GM21381 (cell line): ENCODE measurements around the gene CD300LF.

ENCODE experiments used
- ATAC-seq: cut with Tn5 transposase; IDR thresholded peaks from one replicate; pipeline ENCODE4 v1.9.1; 2021; ENCODE audit warnings: mild to moderate bottlenecking, moderate library complexity; ENCODE audit not compliant: unreplicated experiment

The CD300LF gene

DNA sequence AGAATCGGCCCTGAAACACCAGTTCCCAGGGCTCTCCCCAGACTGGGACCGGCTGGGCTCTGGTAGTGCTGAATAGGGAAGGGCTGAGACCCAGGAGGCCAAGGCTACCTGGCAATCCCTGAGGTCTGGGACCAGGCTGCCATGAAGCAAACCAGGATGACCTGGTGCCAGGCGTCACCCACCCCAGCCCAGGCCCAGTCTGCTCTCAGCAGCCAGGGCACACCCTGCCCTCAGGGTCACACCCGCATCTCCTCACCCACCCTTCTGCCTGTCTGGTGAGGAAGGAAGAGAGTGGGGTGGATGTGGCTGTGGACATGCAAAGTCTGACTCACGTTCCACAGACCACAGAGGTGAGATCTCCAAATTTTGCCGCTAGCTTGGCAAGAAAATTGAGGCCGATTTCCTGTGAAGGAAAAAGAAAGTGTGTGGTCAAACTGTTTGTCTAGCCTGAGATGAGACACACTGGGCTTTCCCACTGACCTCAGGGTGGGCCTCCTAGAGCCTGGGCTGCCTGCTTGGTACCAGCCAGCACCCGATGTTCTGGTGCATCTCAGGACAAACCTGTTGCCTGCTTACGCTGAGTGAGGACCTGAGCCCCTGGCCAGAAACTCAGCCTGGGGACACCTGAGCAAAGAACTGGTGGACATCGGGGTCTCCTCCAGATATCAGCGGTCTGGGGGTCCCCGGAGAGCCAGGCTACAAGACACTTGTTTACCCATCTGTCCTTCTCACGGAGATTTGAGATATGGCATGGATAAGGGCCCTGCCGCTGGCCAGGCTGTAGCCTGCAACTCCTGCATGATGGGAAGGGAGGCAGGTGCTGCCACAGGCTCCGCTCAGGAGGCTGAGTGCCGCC, 18.0 kb upstream of the CD300LF start:
- ATAC-seq, result no peak

DNA sequence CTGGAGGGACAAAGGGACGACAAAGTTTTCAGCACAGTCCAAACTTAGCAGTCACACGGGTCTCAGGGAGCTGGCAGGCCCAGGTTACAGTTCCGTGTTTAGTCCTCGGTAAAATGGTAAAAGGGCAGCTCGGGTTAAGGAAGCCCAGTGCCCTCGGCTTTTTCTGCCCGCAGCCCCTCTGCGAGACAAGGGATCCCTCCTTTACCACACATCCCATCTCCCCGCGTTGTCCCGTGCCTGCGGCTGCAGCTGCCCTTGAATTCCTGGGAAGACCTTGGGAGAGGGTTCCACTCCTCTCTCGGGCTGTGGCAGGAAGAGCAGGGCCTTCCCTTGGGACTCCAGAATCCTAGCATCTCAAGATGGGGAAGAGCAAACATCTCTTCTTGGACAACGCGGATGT, 17.1 kb upstream of the CD300LF start:
- ATAC-seq, result no peak

DNA sequence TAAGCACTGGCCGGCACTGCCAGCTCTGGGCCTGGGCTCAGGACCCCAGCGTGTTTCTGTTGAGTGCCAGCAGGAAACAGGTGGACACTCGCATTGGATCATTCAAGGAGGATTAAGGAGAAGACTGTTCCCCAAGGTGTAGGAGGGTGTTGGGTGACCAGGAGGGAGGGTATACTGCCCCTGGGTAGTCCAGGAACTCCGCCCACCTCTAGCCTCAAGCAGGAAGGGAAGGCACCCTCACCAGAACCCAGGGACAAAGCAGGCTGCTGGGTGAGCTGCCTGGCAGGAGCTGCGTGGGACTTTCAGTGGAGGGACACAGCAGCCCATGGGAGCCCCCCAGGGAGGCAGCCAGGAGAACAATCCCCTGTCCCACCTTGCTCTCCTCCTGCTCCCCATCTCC, 16.6 kb upstream of the CD300LF start:
- ATAC-seq, result no peak

DNA sequence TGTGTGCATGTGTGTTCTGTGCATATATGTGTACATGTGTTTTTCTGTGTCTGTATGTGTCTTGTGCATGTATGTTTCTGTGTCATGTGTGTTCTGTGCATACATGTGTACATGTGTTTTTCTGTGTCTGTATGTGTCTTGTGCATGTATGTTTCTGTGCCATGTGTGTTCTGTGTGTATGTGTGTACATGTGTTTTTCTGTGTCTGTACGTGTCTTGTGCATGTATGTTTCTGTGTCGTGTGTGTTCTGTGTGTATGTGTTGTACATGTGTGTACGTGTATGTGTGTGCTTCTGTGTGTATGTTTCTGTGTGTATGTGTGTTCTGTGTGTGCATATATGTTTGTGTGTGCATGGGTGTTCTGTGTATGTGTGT, 16.0 kb upstream of the CD300LF start:
- ATAC-seq, result no peak

DNA sequence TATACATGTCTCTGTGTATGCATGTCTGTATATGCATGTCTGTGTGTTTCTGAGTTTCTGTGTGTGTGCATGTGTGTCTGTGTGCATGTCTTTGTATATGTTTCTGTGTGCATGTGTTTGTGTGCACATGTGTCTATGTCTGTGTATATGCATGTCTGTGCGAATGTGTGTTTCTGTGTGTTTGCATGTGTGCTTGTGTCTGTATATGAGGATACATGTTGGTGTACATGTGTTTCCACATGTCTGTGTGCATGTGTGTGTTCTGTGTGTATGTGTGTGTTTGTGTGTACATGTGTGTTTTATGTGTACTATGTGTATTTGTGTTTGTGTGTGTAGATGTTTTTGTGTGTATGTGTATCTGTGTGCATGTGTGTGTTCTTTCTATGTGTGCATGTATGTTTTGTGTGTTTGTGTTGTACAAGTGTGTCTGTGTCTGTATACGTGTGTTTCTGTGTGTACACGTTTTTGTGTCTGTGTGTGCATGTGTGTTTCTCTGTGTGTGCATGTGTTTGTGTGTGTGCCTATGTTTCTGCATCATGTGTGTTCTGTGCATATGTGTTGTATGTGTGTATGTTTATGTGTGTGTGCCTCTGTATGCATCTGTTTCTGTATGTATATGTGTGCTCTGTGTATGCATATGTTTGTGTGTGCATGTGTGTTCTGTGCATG, 15.4 kb upstream of the CD300LF start:
- ATAC-seq, result no peak

DNA sequence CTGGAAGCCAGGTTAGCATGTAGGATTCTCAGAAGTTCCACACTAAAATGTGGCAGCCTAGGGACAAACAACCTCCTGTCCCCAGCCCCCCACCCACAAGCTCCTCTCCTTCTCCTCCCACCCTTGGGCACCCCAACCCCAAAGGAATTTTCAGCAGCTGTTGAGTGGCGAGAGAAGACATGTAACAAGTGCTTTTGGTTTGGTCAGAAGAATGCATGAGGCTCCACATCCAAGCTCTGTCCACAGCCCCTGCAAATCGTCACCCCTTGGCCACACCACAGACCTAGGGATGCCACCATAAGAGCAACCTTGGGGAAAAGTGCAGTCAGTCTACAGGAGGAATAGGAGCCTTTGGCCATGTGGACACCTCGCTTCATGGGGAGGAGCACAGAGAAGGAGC, 12.4 kb upstream of the CD300LF start:
- no peak for ATAC-seq

DNA sequence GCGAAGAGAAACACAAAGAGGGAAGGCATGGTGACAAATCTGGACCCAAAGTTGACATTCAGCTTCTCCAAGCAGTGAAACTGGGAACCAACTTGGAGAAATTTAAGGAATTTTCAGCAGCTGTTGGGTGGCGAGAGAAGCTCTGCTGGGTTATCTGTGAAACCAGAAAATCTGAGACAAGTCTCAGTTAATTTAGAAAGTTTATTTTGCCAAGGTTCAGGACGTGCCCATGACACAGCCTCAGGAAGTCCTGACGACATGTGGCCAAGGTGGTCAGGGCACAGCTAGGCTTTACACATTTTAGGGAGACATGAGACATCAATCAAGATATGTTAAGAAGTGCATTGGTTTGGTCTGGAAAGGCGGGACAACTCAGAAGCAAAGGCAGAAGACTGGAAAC, 11.2 kb upstream of the CD300LF start:
- no peak for ATAC-seq

DNA sequence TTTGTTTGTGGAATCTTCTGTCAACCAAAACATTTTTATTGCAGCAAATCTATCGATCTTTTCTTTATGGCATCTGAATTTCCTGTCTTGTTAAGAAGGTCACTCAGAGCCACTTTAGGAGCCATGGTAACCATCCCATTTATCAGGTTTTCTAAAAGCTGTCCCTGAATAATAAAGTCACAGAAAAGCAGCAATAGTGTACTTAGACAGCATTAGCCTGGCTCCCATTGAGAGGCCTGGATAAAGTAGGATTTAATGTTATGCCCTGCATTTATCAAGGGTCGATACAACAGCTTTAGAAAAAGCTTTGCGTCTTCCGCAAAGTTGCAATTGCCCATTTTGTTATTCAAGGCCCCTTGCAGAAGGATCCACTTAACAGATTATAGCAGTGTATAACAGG, 10.1 kb upstream of the CD300LF start:
- ATAC-seq, result no peak

DNA sequence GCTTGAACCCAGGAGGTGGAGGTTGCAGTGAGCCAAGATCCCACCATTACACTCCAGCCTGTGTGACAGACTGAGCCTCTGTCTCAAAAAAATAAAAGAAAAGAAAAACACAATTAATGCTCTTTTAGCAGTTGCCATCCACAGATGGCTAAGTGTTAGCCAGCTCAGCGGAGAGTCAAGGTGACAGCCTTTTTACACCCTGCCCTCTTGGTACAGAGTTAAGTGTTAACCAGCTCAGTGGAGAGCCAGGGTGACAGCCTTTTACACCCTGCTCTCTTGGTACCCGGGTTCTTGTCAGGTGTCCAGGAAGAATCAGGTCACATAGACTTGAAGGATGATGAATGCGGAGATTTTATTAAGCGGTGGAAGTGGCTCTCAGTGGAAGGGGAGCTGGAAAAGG, 7.8 kb upstream of the CD300LF start:
- no peak for ATAC-seq

DNA sequence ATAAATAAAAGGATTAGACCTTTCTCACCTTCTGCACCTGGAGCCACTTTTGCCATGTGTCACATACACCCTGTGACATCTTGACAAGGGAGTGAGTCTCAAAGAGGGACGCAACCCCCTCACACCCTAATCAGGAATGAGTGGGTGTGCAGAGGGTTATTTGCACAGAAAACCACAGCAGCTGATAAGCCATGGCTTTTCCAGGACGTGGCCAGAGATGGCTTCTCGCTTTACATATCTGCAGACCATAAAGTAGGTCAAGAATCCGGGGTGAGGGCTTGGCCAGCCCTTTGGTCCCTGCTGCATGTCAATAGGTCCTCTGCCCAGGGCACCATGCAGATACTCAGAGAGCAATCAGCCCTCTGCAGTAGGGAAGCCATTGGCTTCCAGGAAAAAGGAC, 2.4 kb upstream of the CD300LF start:
- no peak for ATAC-seq

DNA sequence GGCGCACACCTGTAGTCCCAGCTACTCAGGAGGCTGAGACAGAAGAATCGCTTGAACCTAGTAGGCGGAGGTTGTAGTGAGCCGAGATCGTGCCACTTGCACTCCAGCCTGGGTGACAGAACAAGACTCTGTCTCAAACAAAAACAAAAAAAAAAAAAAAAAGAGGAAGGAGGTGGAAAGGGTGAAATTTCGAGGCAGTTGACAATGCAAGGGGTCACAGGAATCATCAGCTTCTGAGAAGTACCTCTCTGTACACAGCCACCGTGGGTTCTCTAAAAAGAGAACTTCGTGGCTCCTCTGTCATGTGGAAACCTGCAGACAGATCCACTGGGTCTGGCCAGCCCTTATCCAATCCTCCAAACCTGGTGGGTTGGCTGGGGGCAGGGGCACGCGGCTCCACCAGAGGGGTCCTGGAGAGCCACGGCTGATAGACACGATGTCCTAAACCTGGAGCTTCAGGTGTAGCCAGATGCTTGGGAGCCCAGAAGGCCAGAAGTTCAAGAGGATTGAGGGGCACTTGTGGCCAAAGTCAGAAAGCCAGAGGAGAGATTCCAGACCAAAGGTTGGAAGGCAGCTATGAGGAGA, 540 bp upstream of the CD300LF start:
- no peak for ATAC-seq

DNA sequence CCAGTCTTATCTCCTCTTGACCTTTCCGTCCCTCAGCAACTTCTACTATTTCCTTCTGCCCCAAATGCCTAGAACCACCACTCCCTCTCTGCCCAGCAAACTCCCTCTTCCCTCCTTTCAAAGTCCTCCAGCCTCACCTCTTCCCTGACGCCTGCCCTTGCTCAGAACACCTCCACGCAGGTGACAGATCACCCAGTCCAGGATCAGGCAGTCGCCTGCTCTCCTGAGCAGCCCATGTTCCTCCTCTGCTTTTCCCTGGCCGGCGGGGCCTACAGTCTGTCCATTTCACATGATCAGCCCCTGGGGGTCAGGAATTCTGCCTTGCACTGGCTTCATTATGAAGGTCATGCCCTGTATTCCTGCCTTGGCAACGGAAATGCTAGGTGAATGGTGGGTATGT, 422 bp downstream of the CD300LF start:
- no peak for ATAC-seq

DNA sequence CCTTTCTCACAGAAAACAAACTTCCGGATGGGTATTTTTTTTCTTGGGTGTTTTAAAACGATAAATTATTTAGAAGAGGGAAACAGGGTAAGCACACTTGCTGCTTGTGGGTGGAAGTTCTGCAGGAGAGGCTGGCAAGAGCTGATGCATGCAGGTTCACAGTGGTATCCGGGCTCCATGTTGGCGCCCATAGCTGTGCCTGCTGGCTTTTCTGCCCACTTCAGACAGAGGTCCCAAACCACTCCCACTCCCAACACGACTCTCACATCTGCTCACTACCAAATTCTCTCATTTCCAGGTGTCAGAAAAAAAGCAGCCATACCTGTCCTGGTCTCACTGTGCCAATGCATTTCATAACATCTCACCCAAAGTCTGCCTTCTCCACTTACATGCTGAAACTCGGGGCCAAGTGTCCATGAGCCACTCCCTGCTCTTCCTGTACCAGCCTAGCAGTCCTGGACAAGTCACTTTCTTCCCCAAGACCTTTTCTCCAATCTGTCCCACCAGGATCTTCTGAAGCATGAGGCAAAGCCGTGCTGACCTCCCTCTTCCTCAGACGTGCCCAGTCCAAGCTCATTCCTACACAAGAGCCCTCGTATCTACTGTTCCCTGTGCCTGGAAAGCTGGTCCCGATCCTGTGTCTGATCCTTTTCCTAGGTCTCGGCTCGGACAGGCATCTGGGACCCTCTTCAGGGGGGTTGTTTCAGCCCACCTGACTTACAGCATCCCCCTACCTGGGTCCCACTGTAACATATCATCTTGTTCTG, 1.5 kb downstream of the CD300LF start:
- no peak for ATAC-seq

DNA sequence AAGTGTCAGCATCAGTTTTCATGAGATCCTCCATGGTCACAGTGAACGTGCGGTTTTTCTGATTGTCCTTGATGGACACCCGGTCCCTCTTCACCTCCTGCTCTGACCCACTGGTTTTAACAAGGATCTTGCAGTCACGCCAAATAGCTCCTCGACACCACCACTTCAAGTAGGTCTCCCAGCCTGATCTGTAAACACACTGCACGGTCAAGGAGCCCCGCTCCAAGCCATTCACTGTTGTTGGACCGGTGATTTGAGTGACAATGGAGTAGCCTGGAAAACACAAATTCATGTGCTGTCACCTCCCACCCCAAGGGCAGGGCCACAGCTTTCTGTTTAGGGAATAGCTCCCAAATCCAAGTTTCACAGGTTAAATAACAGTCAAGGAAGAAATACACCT, 8.2 kb downstream of the CD300LF start:
- ATAC-seq, result no peak

DNA sequence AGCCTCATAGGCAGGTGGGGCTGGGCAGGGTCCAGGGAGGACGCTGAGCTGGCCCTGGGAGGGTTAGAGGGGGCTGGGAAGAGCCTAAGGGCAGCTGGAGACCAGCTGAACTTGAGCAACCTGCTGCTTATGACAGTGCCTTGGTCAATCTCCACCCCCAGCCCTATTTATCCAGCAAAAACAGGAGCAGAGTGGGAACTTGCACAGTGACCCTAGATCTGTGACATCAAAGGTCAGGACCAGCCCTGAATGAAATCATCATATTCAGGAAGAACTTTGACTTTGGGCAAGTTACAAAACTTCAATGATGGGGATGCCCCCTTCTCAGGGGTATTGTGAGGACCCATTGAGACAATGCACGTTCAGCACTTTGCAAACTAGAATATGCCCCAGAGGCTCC, 9.4 kb downstream of the CD300LF start:
- ATAC-seq, result no peak

DNA sequence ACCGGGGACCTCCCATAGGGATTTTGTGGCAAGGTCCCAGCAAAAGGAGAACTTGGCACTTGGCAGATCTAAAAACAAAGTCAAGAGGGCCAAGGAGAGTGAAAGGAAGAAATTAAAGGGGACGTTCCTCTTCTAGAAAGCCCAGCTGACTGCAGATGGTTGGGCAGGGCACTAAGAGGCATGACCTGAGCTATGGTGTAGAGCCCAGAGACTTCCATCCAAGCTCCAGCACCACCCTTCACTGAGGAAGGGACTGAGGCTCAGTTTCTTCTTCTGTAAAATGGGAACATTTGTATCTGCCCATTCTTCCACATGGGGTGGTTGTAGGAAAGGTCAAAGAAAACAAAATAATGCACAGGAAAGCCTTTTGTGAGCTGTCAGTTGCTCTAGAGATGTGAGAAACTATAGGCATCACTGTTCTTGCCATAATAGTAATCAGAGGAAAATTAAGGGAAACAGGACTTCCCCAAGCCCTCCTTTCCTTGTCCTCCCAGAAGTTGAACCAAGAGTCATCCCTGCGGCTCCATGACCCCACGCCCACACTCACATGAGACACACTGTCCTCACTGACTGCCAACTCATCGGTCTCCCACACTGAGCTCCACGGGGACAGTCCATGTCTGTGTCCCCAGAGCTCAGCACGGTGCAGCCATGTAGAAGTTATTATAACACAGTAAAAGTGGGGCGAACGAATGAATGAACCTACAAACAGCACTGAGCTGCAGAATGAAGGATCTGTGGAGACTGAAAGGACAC, 10.4 kb downstream of the CD300LF start:
- no peak for ATAC-seq

DNA sequence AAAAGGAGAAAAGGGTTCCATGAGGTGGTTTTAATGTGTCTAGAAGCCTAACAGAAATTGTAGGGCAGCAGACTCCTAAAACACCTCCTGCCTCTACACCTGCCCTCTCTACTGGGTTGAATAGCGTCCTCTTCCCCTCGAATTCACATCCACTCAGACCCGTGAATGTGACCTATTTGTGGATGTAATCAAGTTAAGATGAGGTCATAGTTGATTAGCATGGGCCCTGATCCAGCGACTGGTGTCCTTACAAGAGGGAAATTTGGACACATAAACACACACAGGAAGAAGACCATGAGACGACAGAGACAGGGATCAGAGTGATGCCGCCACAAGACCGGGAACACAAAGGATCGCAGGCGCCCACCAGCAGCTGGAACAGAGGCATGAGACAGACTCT, 13.5 kb downstream of the CD300LF start:
- no peak for ATAC-seq

DNA sequence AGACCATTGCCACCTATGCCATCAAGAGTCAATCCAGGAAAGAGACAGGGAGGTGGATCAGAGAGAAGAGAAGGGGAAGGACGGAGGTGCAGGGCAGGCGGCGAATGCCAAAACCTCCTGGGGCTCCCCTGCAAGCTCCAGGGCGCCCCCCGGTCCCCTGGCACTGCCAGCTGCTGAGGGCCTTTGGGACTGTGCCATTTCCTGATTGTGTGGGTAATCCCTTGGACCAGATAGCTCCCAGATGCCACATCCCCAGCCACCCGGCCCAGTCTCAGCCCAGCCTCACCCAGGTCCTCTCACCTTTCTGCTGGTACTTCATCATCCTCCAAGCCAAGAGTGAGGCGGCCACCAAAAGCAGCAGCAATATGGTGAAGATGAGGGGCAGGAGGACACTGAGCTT, 14.7 kb downstream of the CD300LF start:
- no peak for ATAC-seq

DNA sequence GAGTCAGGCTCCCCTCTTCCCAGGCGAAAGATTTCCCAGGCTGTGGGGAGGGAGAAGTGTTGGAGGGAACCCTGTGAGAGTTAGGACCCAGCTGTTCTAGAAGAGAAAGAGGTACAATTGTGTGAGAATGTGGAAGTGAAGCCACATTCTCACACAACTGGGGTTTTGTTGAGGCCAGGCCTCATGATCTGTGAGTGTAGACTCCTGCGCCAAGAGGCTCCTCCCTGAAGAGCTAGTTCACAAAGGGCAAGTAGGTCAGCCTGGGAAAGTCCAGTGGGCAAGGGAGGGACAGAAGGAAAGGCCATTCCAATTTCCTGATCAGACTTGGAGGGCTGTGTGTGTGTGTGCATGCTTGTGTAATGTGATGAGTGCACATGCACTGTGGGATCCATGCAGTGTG, 15.2 kb downstream of the CD300LF start:
- ATAC-seq, result no peak

DNA sequence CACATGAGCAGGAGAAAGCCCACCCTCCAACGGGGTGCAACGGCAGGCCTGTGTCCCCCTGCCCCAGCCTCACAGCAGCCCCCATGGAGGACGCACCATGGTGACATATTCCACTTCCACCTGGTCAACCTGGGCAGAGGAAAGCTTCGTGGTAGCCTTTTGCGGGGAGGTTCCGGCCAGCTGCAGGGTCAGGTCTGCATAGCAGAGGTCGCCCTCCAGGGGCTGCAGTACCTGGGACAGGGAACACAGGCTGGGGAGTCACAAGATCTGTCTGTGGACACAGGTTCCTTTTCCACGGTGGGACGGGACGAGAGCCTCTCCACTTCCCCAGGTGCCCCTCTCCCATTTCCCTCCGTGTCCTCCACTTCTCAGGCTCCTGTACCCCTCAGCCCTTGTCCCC, 17.1 kb downstream of the CD300LF start:
- ATAC-seq, result no peak

DNA sequence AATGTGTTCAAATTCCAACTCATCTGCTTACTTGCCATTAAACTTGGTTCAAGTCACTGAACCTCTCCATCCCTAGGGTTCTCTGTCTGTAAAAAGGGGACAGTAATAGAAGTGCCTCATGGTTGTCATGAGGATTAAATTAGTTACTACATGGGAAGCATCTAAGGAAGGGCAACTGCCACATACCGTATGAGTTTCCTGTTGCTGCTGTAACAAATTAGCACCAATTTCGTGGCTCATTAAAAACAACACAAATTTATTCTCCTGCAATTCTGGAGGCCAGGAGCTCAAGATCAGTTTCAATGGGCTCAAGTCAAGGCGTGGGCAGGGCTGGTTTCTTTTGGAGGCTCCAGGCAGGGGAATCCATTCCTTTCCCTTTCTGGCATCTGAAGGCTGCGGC, 18.6 kb downstream of the CD300LF start:
- no peak for ATAC-seq
